Caco-2 (cell line): ENCODE results near the gene EPB41L4A. TPM values are rescaled to one million over a fixed set of nuclear protein-coding genes. Genes with fewer than 3 reads are reported as not detected.

Experiments used
- BruUV-seq: library from RNA; stranded (reverse); fragments of 400-500 nt; replicated peaks from 2 replicates; lab custom pipeline; 2021; lab: Mats Ljungman, UMichigan
- CTCF ChIA-PET: fragments of 300-600 bp; sonication (Branson Sonifier 250); formaldehyde crosslinking; loops from one replicate; lab custom pipeline; 2022; ENCODE audit warnings: antibody characterized with exemption; lab: Charles Lee
- POLR2A ChIA-PET: fragments of 300-600 bp; sonication (Branson Sonifier 250); formaldehyde crosslinking; loops from one replicate; lab custom pipeline; 2022; ENCODE audit warnings: antibody characterized with exemption; lab: Charles Lee
- DNase-seq, 2 experiments: peaks; one replicate each; pipeline versions ENCODE4 v3.0.0 to v3.0.0-alpha.2; 2020 to 2022
- H3K27me3 ChIP-seq: replicated peaks from 2 replicates; pipeline ENCODE4 v1.6.0; 2011; ENCODE audit warnings: low read length; ENCODE audit not compliant: control insufficient read depth, insufficient read depth
- H3K36me3 ChIP-seq: 2 replicates; pipeline ENCODE4 v1.5.1; 2011; ENCODE audit warnings: low read length; ENCODE audit not compliant: control insufficient read depth, insufficient read depth
- H3K4me1 ChIP-seq: fragments of 250-450 bp; sonication (Bioruptor Pico); 2 replicates; pipeline ENCODE4 v1.5.1; 2020; ENCODE audit warnings: mild to moderate bottlenecking
- H3K4me3 ChIP-seq: 2 replicates; pipeline ENCODE4 v1.5.1; 2011; ENCODE audit warnings: low read depth, mild to moderate bottlenecking, control low read depth, low read length
- H3K9me3 ChIP-seq: fragments of 250-450 bp; sonication (Bioruptor Pico); 2 replicates; pipeline ENCODE4 v1.5.1; 2020; ENCODE audit warnings: mild to moderate bottlenecking, moderate library complexity
- H3K27ac Mint-ChIP-seq: one replicate; pipeline ENCODE4 v1.8.0; 2022; ENCODE audit warnings: mixed read lengths; ENCODE audit not compliant: unreplicated experiment
- H3K27me3 Mint-ChIP-seq: one replicate; pipeline ENCODE4 v1.8.0; 2022; ENCODE audit warnings: mixed read lengths; ENCODE audit not compliant: insufficient read depth, unreplicated experiment
- H3K36me3 Mint-ChIP-seq: one replicate; pipeline ENCODE4 v1.8.0; 2022; ENCODE audit warnings: mild to moderate bottlenecking, mixed read lengths; ENCODE audit not compliant: insufficient read depth, unreplicated experiment
- H3K4me1 Mint-ChIP-seq: one replicate; pipeline ENCODE4 v1.8.0; 2022; ENCODE audit warnings: low read depth, mixed read lengths; ENCODE audit not compliant: unreplicated experiment
- H3K4me3 Mint-ChIP-seq: one replicate; pipeline ENCODE4 v1.8.0; 2022; ENCODE audit warnings: mild to moderate bottlenecking, moderate library complexity, mixed read lengths; ENCODE audit not compliant: unreplicated experiment
- H3K9me3 Mint-ChIP-seq: one replicate; pipeline ENCODE4 v1.8.0; 2022; ENCODE audit warnings: mixed read lengths; ENCODE audit not compliant: unreplicated experiment
- CTCF ChIP-seq, 2 experiments: fragments of 200-600 bp in 1 of 2; IDR thresholded peaks; 1 replicate in 1 of 2; 2 replicates in 1 of 2; pipeline versions ENCODE4 v1.5.1 to v1.8.0; 2011 to 2022; ENCODE audit warnings: antibody characterized with exemption in 1 of 2, control low read depth in 1 of 2, inconsistent platforms in 1 of 2, low read depth in 1 of 2, low read length in 1 of 2, mild to moderate bottlenecking in 1 of 2, moderate library complexity in 1 of 2; ENCODE audit not compliant: insufficient read depth in 1 of 2, severe bottlenecking in 1 of 2, unreplicated experiment in 1 of 2
- intact Hi-C: fragments of 100-400 bp; cut with micrococcal nuclease; formaldehyde crosslinking; loops from one replicate; pipeline ENCODE4 v1.10.0; 2022; ENCODE audit not compliant: unreplicated experiment
- total RNA-seq: library from RNA; stranded (reverse); gene quantifications from 2 replicates; pipeline ENCODE4 v1.2.3, GENCODE V29; 2022

The EPB41L4A gene
- total RNA-seq, 1 experiment from 2014 or later = 1.4 TPM

- Mint-ChIP-seq H3K27ac (no peak overlapping the region), H3K4me3 (no peak overlapping the region), H3K36me3 (no peaks in the 10 kb centered on the region), H3K4me1 (no peaks in the 10 kb centered on the region), H3K27me3 (peaks cover 6% of the 10 kb centered on the region), H3K9me3 (no peaks in the 10 kb centered on the region)
- no TSS peak for BruUV-seq
- H3K27me3 ChIP-seq = no peaks in the 10 kb centered on the region
- intact Hi-C loops = no loop called here
- H3K4me1 ChIP-seq = no peaks in the 10 kb centered on the region
- CTCF ChIA-PET = no interaction called here
- no peaks in the 10 kb centered on the region for H3K36me3 ChIP-seq
- no peak for DNase-seq
- H3K4me3 ChIP-seq = no peak overlapping the region
- POLR2A ChIA-PET = no interaction called here
- TF ChIP-seq CTCF (IDR thresholded peaks at IDR 0.05; ENCODE audit: insufficient read depth in 1 of 2, low read depth in 1 of 2, low read length in 1 of 2, severe bottlenecking in 1 of 2, unreplicated experiment in 1 of 2) = no peak
- H3K9me3 ChIP-seq = peaks cover 3% of the 10 kb centered on the region; the same call in 1 of the 2 replicates
These were observed 89.5 kb downstream of the EPB41L4A start for GRCh38 chr5:112329419-112330090.

GRCh38 chr5:112323166-112323565 is 95.9 kb downstream of the EPB41L4A start:
- no peaks in the 10 kb centered on the region for H3K36me3 Mint-ChIP-seq
- peaks cover 28% of the 10 kb centered on the region for H3K27me3 Mint-ChIP-seq
- Histone ChIP-seq H3K27me3 (no peaks in the 10 kb centered on the region), H3K9me3 (no peaks in the 10 kb centered on the region), H3K36me3 (no peaks in the 10 kb centered on the region), H3K4me3 (no peak overlapping the region), H3K4me1 (no peaks in the 10 kb centered on the region)
- H3K27ac Mint-ChIP-seq = no peak overlapping the region
- CTCF ChIA-PET = no interaction called here
- BruUV-seq = no TSS peak
- no peak for DNase-seq
- H3K4me1 Mint-ChIP-seq = no peaks in the 10 kb centered on the region
- H3K9me3 Mint-ChIP-seq = no peaks in the 10 kb centered on the region
- no peak overlapping the region for H3K4me3 Mint-ChIP-seq
- POLR2A ChIA-PET = no interaction called here
- intact Hi-C loops = no loop called here
- TF ChIP-seq CTCF (IDR thresholded peaks at IDR 0.05; ENCODE audit: insufficient read depth in 1 of 2, low read depth in 1 of 2, low read length in 1 of 2, severe bottlenecking in 1 of 2, unreplicated experiment in 1 of 2) = no peak

GRCh38 chr5:112320408-112320807 is 98.7 kb downstream of the EPB41L4A start:
- H3K27me3 Mint-ChIP-seq = peaks cover 24% of the 10 kb centered on the region
- no peaks in the 10 kb centered on the region for H3K27me3 ChIP-seq
- CTCF ChIA-PET = no interaction called here

More at GRCh38 chr5:112320408-112320807, 98.7 kb downstream of the EPB41L4A start:
- Histone ChIP-seq H3K9me3 (no peaks in the 10 kb centered on the region), H3K4me3 (no peak overlapping the region), H3K4me1 (no peaks in the 10 kb centered on the region), H3K36me3 (no peaks in the 10 kb centered on the region)
- Mint-ChIP-seq H3K9me3 (no peaks in the 10 kb centered on the region), H3K36me3 (no peaks in the 10 kb centered on the region), H3K27ac (no peak overlapping the region), H3K4me3 (no peak overlapping the region), H3K4me1 (no peaks in the 10 kb centered on the region)
- DNase-seq = no peak
- intact Hi-C loops = no loop called here
- TF ChIP-seq CTCF (IDR thresholded peaks at IDR 0.05; ENCODE audit: insufficient read depth in 1 of 2, low read depth in 1 of 2, low read length in 1 of 2, severe bottlenecking in 1 of 2, unreplicated experiment in 1 of 2) = no peak
- BruUV-seq = no TSS peak
- POLR2A ChIA-PET = no interaction called here
